NCI-H2227 treated with DMSO at 0.1 percent for 48 hours (cell line): ENCODE measurements around the gene SUSD2.
"Not testable (repeated sequence)": the region's sequence is repeated elsewhere in the genome, so short reads cannot be mapped to it uniquely, and the experiment has no call there.

ENCODE experiments used
- DNase-seq: peaks from one replicate; lab custom pipeline; 2025; lab: John Stamatoyannopoulos, UW

Gene SUSD2

GRCh38 chr22:24188705-24189248 lies 7.5 kb downstream of the SUSD2 start:
- DNase-seq: no peak

DNA sequence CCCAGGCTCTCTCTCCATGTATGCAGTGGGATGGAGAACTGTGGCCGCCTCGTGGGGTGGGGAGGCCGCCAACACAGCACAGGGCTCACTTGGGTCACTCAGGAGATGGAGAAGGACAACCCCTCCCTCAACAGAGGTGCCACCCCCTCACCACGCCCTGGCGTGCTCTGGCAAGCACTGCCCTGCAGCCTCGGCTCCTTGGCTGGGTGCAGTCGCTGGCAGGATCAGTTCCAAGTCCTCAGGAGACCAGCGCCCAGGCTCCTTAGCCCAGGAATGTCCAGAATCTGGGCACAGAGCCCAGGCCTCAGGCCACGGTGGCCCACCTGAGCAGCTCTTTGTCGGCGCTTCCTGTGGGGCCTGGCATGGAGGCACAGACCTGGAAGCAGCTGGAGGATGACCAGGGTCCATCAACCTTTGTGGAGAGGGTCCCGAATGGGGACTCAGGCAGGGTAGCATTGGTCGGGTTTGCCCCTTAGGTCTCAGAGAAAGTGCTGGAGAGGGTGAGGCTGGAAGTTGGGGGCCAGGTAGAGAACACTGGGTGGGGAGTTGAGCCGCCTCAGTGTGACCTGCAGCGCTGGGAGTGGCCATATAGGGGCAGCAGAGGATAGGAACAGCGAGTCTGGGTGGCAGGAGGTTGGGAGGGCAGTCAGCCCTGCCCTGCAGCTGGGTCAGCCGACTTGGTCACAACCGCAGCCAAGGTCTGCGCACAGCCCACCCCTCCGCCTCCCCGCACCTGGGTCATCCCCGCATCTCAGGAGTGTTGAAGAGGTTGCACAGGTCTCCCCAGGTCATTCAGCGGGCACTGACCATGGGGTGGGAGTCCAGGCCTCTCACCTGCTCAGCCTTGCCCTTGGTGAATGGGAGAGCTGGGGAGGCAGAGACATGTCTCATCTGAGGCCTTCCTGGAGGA lies 8.2 kb downstream of the SUSD2 start:
- DNase-seq: no peak

GRCh38 chr22:24190159-24190540 lies 8.9 kb downstream of the SUSD2 start:
- no peak for DNase-seq

DNA sequence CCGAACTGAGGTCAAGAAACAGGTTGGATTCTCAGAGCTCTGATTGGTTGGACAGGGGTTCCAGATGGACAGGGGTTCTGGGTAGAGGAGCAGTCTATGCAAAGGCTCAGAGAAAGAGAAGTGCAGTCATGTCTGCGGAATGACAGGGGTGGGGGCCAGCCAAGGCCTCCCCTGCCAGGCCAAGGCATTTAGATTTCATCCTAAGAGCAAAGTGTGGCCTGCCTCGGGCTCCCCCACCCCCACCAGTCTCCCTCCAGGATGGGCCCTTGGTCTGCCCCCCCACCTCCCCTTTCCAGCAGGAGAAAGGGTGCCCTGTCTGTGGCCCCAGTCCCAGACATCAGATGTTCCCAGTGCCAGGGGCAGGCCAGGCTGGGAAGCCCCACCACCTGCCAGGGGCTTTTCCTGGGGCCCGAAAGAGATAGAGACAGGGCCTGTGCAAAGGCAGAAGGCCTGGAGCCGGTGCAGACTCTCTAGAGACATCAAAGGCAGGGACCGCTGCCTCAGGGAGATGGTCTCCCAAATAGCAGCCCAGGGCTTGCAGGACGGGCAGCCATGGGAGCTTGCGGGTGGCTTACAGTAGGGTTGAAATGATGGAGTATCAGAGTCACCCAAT lies 9.4 kb downstream of the SUSD2 start:
- DNase-seq: no peak

GRCh38 chr22:24191381-24191841 lies 10.1 kb downstream of the SUSD2 start:
- no peak for DNase-seq

GRCh38 chr22:24191893-24192292 lies 10.6 kb downstream of the SUSD2 start:
- no peak for DNase-seq

GRCh38 chr22:24198682-24199052 lies 17.4 kb downstream of the SUSD2 start:
- DNase-seq: no peak

- DNase-seq: no peak
Observed at GRCh38 chr22:24200619-24201212, 19.4 kb downstream of the SUSD2 start.

GRCh38 chr22:24201681-24202614 lies 20.7 kb downstream of the SUSD2 start:
- no peak for DNase-seq

- DNase-seq: not testable (repeated sequence)
Observed at GRCh38 chr22:24203856-24204255, 22.6 kb downstream of the SUSD2 start.

DNA sequence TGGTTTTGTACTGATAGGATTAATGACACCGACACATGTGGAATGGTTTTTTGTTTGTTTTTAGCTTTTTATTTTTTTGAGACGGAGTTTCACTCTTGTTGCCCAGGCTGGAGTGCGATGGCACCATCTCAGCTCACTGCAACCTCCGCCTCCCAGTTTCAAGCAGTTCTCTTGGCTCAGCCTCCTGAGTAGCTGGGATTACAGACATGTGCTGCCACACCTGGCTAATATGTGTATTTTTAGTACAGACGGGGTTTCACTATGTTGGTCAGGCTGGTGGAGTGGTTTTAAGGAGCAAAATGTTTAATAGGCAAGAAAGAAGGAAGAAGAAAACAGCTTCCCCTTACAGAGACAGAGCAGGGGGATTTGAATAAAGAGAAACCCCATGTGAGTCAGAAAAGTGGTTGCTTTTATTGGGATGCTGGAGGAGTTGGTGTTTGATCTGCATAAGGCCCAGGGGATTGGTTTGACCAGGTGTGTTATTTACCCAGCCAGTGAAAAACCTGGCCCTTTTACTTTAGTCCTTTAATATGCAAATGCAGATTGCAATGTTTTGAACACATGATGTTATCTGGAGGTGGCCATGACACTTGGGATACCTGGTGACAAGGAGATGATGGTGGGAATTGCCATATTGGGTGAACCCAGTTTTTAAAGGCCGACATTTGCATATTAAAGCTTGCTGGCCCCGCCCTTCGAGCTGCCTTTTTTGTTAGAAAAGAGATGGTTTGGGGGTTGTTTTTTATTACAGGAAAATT lies 24.3 kb downstream of the SUSD2 start:
- DNase-seq: no peak

DNA sequence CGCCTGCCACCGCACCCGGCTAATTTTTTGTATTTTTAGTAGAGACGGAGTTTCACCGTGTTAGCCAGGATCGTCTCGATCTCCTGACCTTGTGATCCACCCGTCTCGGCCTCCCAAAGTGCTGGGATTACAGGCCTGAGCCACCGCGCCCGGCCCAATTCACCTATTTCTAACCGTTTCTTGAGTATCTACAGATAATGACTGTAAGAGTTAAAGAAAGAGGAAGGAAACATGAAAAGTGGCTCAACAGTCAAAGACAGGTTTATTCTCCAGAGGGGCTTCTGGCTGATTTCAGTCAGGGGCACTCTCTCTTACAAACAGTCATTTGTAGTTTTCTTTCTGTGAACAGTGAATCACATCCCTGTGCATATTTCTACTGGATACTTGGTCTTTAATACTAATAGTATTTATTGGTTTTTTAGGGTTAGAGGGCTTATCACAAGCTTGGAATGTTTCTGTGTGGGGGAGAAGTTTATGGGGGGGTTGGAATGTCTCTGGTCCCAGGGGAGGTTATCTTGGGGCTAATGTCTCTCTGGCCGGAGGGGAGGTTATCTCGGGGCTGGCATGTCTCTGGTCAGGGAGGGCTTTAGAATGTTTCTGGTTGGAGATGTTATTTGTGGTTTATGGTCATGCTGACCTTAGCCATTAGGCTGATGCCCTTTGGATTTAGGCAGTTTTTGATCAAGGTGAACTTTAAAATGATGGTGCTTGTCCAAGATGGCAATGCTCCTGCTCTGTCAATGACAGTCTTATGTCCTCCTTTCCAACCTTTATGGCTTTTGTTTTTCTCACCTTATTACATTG lies 25.4 kb downstream of the SUSD2 start:
- not testable (repeated sequence) for DNase-seq

- no peak for DNase-seq
Observed at GRCh38 chr22:24207264-24208011, 26.2 kb downstream of the SUSD2 start.

GRCh38 chr22:24208012-24208749 lies 26.9 kb downstream of the SUSD2 start:
- no peak for DNase-seq

DNA sequence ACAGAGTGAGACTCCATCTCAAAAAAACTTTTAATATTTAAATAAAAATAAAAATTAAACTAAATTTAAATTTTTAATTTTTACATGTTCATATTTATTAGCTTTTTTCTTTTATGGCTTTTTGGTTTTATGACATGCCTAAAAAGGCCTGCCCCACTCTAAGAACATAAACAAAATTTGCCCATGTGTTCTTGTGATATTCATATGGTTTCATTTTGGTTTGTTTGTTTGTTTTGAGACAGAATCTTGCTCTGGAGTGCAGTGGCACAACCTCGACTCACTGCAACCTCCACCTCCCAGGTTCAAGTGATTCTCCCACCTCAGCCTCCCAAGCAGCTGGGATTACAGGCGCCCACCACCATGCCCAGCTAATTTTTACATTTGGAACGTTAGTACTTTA lies 27.7 kb downstream of the SUSD2 start:
- no peak for DNase-seq

DNA sequence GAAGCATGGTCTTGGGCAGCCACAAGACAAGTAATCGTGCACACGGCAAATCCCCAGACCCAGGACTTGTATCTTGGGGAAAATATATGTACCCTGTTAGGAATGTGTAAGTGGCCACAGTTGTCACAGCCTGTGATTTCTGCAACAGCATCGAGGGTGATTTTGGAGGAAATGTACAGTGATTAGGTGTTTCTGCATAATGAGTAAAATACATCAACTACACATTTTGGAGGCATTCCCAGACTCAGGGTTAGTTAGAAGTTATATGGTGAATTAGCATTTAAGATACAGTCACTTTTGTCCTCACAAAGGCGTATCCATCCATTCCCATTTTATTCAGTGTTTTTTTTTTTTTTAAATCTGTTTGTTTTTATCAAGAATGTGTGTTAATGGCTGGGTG lies 28.4 kb downstream of the SUSD2 start:
- DNase-seq: no peak

DNA sequence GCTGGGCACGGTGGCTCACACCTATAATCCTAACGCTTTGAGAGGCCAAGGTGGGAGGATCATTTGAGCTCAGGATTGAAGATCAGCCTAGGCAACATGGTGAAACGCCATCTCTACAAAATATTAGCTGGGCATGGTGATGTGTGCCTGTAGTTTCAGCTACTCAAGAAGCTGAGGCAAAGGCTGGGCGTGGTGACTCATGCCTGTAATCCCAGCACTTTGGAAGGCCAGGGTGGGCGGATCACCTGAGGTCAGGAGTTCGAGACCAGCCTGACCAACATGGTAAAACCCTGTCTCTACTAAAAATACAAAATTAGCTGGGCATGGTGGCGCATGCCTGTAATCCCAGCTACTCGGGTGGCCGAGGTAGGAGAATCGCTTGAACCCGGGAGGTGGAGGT lies 29.1 kb downstream of the SUSD2 start:
- not testable (repeated sequence) for DNase-seq

GRCh38 chr22:24211716-24212115 lies 30.4 kb downstream of the SUSD2 start:
- not testable (repeated sequence) for DNase-seq

- not testable (repeated sequence) for DNase-seq
Observed at GRCh38 chr22:24213111-24213510, 31.8 kb downstream of the SUSD2 start.
